ENCODE results near the gene MAGEB17. TPM values are rescaled to one million over a fixed set of nuclear protein-coding genes. Genes with fewer than 3 reads are reported as not detected.
"Not testable (repeated sequence)": the region's sequence is repeated elsewhere in the genome, so short reads cannot be mapped to it uniquely, and the experiment has no call there.

Gene MAGEB17
- polyA plus RNA-seq (2012; ENCODE audit: insufficient read depth, insufficient read length), result not detected

- H3K4me3 ChIP-seq (ENCODE audit: low read length), result no peak within 1 kb of the TSS
- no peak for DNase-seq (ENCODE audit: low read depth, low spot score)
Observed at GRCh38 chrX:16167181-16167580, at the start of gene MAGEB17. Gene MAGEB17 (plus strand): TSS chrX:16167481. CDS start chrX:16170383, 2,902 bp downstream.

- peak; percentile 54 for DNase-seq (ENCODE audit: low read depth, low spot score)
- H3K4me3 ChIP-seq (ENCODE audit: low read length), result no peak overlapping the region
Observed at GRCh38 chrX:16119353-16120220, 47.7 kb upstream of the MAGEB17 start.

GRCh38 chrX:16120431-16120830 is 46.9 kb upstream of the MAGEB17 start:
- no peak for DNase-seq (ENCODE audit: low read depth, low spot score)
- no peak overlapping the region for H3K4me3 ChIP-seq (ENCODE audit: low read length)

- no peak within 1 kb of the TSS for H3K4me3 ChIP-seq (ENCODE audit: low read length)
- peak; percentile 63 for DNase-seq (ENCODE audit: low read depth, low spot score)
Observed at GRCh38 chrX:16123222-16123786, 44.0 kb upstream of the MAGEB17 start, which contains the start of gene GRPR. Gene GRPR (plus strand): TSS chrX:16123565. CDS start chrX:16123954, 389 bp downstream.

GRCh38 chrX:16124201-16124600 is 43.1 kb upstream of the MAGEB17 start:
- no peak for DNase-seq (ENCODE audit: low read depth, low spot score)
- H3K4me3 ChIP-seq (ENCODE audit: low read length), result no peak overlapping the region

GRCh38 chrX:16125520-16126149 is 41.6 kb upstream of the MAGEB17 start:
- DNase-seq (ENCODE audit: low read depth, low spot score), result no peak
- H3K4me3 ChIP-seq (ENCODE audit: low read length), result no peak overlapping the region

GRCh38 chrX:16130707-16131106 is 36.6 kb upstream of the MAGEB17 start:
- H3K4me3 ChIP-seq (ENCODE audit: low read length), result no peak overlapping the region
- no peak for DNase-seq (ENCODE audit: low read depth, low spot score)

- DNase-seq (ENCODE audit: low read depth, low spot score), result no peak
- H3K4me3 ChIP-seq (ENCODE audit: low read length), result no peak overlapping the region
Observed at GRCh38 chrX:16134936-16135335, 32.3 kb upstream of the MAGEB17 start.

- no peak overlapping the region for H3K4me3 ChIP-seq (ENCODE audit: low read length)
- DNase-seq (ENCODE audit: low read depth, low spot score), result no peak
Observed at GRCh38 chrX:16136080-16136479, 31.2 kb upstream of the MAGEB17 start.

GRCh38 chrX:16137416-16138107 is 29.7 kb upstream of the MAGEB17 start:
- no peak overlapping the region for H3K4me3 ChIP-seq (ENCODE audit: low read length)
- no peak for DNase-seq (ENCODE audit: low read depth, low spot score)

GRCh38 chrX:16138108-16138427 is 29.2 kb upstream of the MAGEB17 start:
- H3K4me3 ChIP-seq (ENCODE audit: low read length), result no peak overlapping the region

GRCh38 chrX:16140448-16140847 is 26.8 kb upstream of the MAGEB17 start:
- no peak overlapping the region for H3K4me3 ChIP-seq (ENCODE audit: low read length)
- no peak for DNase-seq (ENCODE audit: low read depth, low spot score)

More at GRCh38 chrX:16138108-16138427, 29.2 kb upstream of the MAGEB17 start:
- no peak for DNase-seq (ENCODE audit: low read depth, low spot score)

- no peak for DNase-seq (ENCODE audit: low read depth, low spot score)
- no peak overlapping the region for H3K4me3 ChIP-seq (ENCODE audit: low read length)
Observed at GRCh38 chrX:16140983-16141382, 26.3 kb upstream of the MAGEB17 start.

GRCh38 chrX:16141422-16142245 is 25.6 kb upstream of the MAGEB17 start:
- no peak overlapping the region for H3K4me3 ChIP-seq (ENCODE audit: low read length)
- no peak for DNase-seq (ENCODE audit: low read depth, low spot score)

GRCh38 chrX:16142246-16142558 is 25.1 kb upstream of the MAGEB17 start:
- no peak for DNase-seq (ENCODE audit: low read depth, low spot score)
- H3K4me3 ChIP-seq (ENCODE audit: low read length), result no peak overlapping the region

GRCh38 chrX:16143968-16144367 is 23.3 kb upstream of the MAGEB17 start:
- DNase-seq (ENCODE audit: low read depth, low spot score), result no peak
- no peak overlapping the region for H3K4me3 ChIP-seq (ENCODE audit: low read length)

GRCh38 chrX:16144420-16144819 is 22.9 kb upstream of the MAGEB17 start:
- H3K4me3 ChIP-seq (ENCODE audit: low read length), result no peak overlapping the region
- DNase-seq (ENCODE audit: low read depth, low spot score), result no peak

- not testable (repeated sequence) for DNase-seq (ENCODE audit: low read depth, low spot score); H3K4me3 ChIP-seq (ENCODE audit: low read length)
Observed at GRCh38 chrX:16145093-16145492, 22.2 kb upstream of the MAGEB17 start.

- H3K4me3 ChIP-seq (ENCODE audit: low read length), result no peak overlapping the region
- no peak for DNase-seq (ENCODE audit: low read depth, low spot score)
Observed at GRCh38 chrX:16145656-16146055, 21.6 kb upstream of the MAGEB17 start.

All from Jurkat, Clone E6-1 (cell line).